Measurements from ENCODE around the gene NCEH1.

The NCEH1 gene

GRCh38 chr3:172679599-172679998 is 31.3 kb downstream of the NCEH1 start:
- H3K4me3 ChIP-seq (ENCODE audit: low read length, poor library complexity, severe bottlenecking), result no peak overlapping the region
- H3K4me1 ChIP-seq (ENCODE audit: insufficient read depth, low read length, poor library complexity, severe bottlenecking), result peaks cover 4% of the 10 kb centered on the region
- TF ChIP-seq EZH2phosphoT487 (IDR thresholded peaks at IDR 0.05; ENCODE audit: borderline replicate concordance), result no peak
- TF ChIP-seq CTCF (conservative IDR thresholded peaks at IDR 0.05; ENCODE audit: low read length), result no peak
- H3K9me2 ChIP-seq (replicated peaks; ENCODE audit: low read depth, low read length), result no peaks in the 10 kb centered on the region
- no peak overlapping the region for H3K9ac ChIP-seq (ENCODE audit: low read depth, low read length, poor library complexity, severe bottlenecking)
- H3K36me3 ChIP-seq (ENCODE audit: insufficient read depth, low read length), result no peaks in the 10 kb centered on the region
- no peak overlapping the region for H3K4me2 ChIP-seq (ENCODE audit: low read depth, low read length, poor library complexity, severe bottlenecking)
- H3F3A ChIP-seq (ENCODE audit: low read depth), result no peaks in the 10 kb centered on the region
- no peak overlapping the region for H2AFZ ChIP-seq (ENCODE audit: low read length)
- H3K9me3 ChIP-seq (ENCODE audit: insufficient read depth, low read depth, low read length), result no peaks in the 10 kb centered on the region
- 0 out of 2 replicates have a peak, but pooled peaks cover 8% of the 10 kb centered on the region for H3K79me2 ChIP-seq (ENCODE audit: insufficient read depth, low read length)
- no peaks in the 10 kb centered on the region for H4K20me1 ChIP-seq (ENCODE audit: insufficient read depth, low read length, poor library complexity, severe bottlenecking)
- no peaks in the 10 kb centered on the region for H3K27me3 ChIP-seq (ENCODE audit: insufficient read depth, low read length, poor library complexity, severe bottlenecking)

- TF ChIP-seq EZH2phosphoT487 (IDR thresholded peaks at IDR 0.05; ENCODE audit: borderline replicate concordance) (no peak), CTCF (conservative IDR thresholded peaks at IDR 0.05; ENCODE audit: low read length) (no peak)
- Histone ChIP-seq H3K9me3 (ENCODE audit: insufficient read depth, low read depth, low read length) (no peaks in the 10 kb centered on the region), H3K79me2 (ENCODE audit: insufficient read depth, low read length) (0 out of 2 replicates have a peak, but pooled peaks cover 8% of the 10 kb centered on the region)
These were observed 32.8 kb downstream of the NCEH1 start for GRCh38 chr3:172678068-172678467.

GRCh38 chr3:172676196-172676922 is 34.5 kb downstream of the NCEH1 start:
- no peak for TF ChIP-seq EZH2phosphoT487 (IDR thresholded peaks at IDR 0.05; ENCODE audit: borderline replicate concordance)
- TF ChIP-seq CTCF (conservative IDR thresholded peaks at IDR 0.05; ENCODE audit: low read length), result no peak
- Histone ChIP-seq H4K20me1 (ENCODE audit: insufficient read depth, low read length, poor library complexity, severe bottlenecking) (no peaks in the 10 kb centered on the region), H3K4me3 (ENCODE audit: low read length, poor library complexity, severe bottlenecking) (no peak overlapping the region), H3K36me3 (ENCODE audit: insufficient read depth, low read length) (no peaks in the 10 kb centered on the region), H3K27me3 (ENCODE audit: insufficient read depth, low read length, poor library complexity, severe bottlenecking) (no peaks in the 10 kb centered on the region), H3K9me2 (replicated peaks; ENCODE audit: low read depth, low read length) (no peaks in the 10 kb centered on the region), H2AFZ (ENCODE audit: low read length) (no peak overlapping the region), H3F3A (ENCODE audit: low read depth) (no peaks in the 10 kb centered on the region), H3K9me3 (ENCODE audit: insufficient read depth, low read depth, low read length) (no peaks in the 10 kb centered on the region), H3K9ac (ENCODE audit: low read depth, low read length, poor library complexity, severe bottlenecking) (peak overlapping the region; percentile 35), H3K79me2 (ENCODE audit: insufficient read depth, low read length) (0 out of 2 replicates have a peak, but pooled peaks cover 12% of the 10 kb centered on the region), H3K4me2 (ENCODE audit: low read depth, low read length, poor library complexity, severe bottlenecking) (no peak overlapping the region), H3K4me1 (ENCODE audit: insufficient read depth, low read length, poor library complexity, severe bottlenecking) (peaks cover 4% of the 10 kb centered on the region)

More at GRCh38 chr3:172678068-172678467, 32.8 kb downstream of the NCEH1 start:
- H2AFZ ChIP-seq (ENCODE audit: low read length), result no peak overlapping the region
- H3K4me3 ChIP-seq (ENCODE audit: low read length, poor library complexity, severe bottlenecking), result no peak overlapping the region
- no peaks in the 10 kb centered on the region for H3K9me2 ChIP-seq (replicated peaks; ENCODE audit: low read depth, low read length)
- no peaks in the 10 kb centered on the region for H3K27me3 ChIP-seq (ENCODE audit: insufficient read depth, low read length, poor library complexity, severe bottlenecking)
- peaks cover 4% of the 10 kb centered on the region for H3K4me1 ChIP-seq (ENCODE audit: insufficient read depth, low read length, poor library complexity, severe bottlenecking)
- no peak overlapping the region for H3K4me2 ChIP-seq (ENCODE audit: low read depth, low read length, poor library complexity, severe bottlenecking)
- no peaks in the 10 kb centered on the region for H3F3A ChIP-seq (ENCODE audit: low read depth)
- no peaks in the 10 kb centered on the region for H3K36me3 ChIP-seq (ENCODE audit: insufficient read depth, low read length)
- H4K20me1 ChIP-seq (ENCODE audit: insufficient read depth, low read length, poor library complexity, severe bottlenecking), result no peaks in the 10 kb centered on the region
- no peak overlapping the region for H3K9ac ChIP-seq (ENCODE audit: low read depth, low read length, poor library complexity, severe bottlenecking)
